ENCODE data around the gene SEPTIN5. TPM values are rescaled to one million over a fixed set of nuclear protein-coding genes. Genes with fewer than 3 reads are reported as not detected.
"Not testable (repeated sequence)": the region's sequence is repeated elsewhere in the genome, so short reads cannot be mapped to it uniquely, and the experiment has no call there.

Gene SEPTIN5
- total RNA-seq, 1 donor from 2014 or later: 103 TPM

DNA sequence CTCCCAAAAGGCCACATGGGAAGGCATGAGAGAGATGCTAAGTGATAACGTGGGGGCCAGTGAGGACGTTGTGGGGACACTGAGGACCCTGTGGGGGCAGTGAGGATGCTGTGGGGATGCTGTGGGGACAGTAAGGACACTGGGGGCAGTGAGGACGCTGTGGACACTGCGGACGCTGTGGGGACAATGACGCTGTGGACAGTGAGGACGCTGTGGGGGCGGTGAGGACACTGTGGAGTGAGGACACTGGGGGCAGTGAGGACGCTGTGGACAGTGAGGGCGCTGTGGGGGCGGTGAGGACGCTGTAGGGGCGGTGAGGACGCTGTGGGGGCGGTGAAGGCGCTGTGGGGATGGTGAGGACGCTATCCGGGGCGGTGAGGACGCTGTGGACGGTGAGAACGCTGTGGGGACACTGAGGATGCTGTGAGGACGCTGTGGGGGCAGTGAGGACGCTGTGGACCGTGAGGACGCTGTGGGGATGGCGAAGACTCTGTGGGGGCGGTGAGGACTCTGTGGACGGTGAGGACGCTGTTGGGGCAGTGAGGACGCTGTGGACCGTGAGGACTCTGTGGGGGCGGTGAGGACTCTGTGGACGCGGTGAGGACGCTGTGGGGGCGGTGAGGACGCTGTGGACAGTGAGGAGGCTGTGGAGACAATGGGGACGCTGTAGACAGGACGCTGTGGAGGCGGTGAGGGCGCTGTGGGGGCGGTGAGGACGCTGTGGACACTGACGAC is 10.8 kb downstream of the SEPTIN5 start:
- Mint-ChIP-seq H3K9me3 (ENCODE audit: unreplicated experiment) (no peaks in the 10 kb centered on the region), H3K36me3 (ENCODE audit: unreplicated experiment) (peaks cover 20% of the 10 kb centered on the region), H3K27ac (ENCODE audit: unreplicated experiment) (no peak overlapping the region), H3K4me1 (ENCODE audit: unreplicated experiment) (peaks cover 6% of the 10 kb centered on the region), H3K4me3 (ENCODE audit: unreplicated experiment) (no peak overlapping the region), H3K27me3 (ENCODE audit: unreplicated experiment) (no peaks in the 10 kb centered on the region)
- TF ChIP-seq, protein P1, sequence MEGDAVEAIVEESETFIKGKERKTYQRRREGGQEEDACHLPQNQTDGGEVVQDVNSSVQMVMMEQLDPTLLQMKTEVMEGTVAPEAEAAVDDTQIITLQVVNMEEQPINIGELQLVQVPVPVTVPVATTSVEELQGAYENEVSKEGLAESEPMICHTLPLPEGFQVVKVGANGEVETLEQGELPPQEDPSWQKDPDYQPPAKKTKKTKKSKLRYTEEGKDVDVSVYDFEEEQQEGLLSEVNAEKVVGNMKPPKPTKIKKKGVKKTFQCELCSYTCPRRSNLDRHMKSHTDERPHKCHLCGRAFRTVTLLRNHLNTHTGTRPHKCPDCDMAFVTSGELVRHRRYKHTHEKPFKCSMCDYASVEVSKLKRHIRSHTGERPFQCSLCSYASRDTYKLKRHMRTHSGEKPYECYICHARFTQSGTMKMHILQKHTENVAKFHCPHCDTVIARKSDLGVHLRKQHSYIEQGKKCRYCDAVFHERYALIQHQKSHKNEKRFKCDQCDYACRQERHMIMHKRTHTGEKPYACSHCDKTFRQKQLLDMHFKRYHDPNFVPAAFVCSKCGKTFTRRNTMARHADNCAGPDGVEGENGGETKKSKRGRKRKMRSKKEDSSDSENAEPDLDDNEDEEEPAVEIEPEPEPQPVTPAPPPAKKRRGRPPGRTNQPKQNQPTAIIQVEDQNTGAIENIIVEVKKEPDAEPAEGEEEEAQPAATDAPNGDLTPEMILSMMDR (IDR thresholded peaks at IDR 0.05): no peak
- no peak for DNase-seq (ENCODE audit: extremely low spot score, unreplicated experiment)

DNA sequence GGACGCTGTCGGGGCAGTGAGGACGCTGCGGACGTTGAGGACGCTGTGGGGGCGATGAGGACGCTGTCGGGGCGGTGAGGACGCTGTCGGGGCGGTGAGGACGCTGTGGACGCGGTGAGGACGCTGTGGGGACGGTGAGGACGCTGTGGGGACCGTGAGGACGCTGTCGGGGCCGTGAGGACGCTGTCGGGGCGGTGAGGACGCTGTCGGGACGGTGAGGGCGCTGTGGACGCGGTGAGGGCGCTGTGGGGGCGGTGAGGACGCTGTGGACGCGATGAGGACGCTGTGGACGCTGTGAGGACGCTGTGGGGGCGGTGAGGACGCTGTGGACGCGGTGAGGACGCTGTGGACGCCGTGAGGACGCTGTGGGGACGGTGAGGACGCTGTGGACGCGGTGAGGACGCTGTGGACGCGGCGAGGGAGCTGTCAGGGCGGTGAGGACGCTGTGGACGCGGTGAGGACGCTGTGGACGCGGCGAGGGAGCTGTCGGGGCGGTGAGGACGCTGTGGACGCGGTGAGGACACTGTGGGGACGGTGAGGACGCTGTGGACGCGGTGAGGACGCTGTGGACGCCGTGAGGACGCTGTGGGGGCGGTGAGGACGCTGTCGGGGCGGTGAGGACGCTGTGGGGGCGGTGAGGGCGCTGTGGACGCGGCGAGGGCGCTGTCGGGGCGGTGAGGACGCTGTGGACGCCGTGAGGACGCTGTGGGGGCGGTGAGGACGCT is 11.9 kb downstream of the SEPTIN5 start:
- not testable (repeated sequence) for H3K36me3 Mint-ChIP-seq (ENCODE audit: unreplicated experiment); DNase-seq (ENCODE audit: extremely low spot score, unreplicated experiment); H3K27ac Mint-ChIP-seq (ENCODE audit: unreplicated experiment); H3K4me3 Mint-ChIP-seq (ENCODE audit: unreplicated experiment); H3K9me3 Mint-ChIP-seq (ENCODE audit: unreplicated experiment); H3K4me1 Mint-ChIP-seq (ENCODE audit: unreplicated experiment); H3K27me3 Mint-ChIP-seq (ENCODE audit: unreplicated experiment)

DNA sequence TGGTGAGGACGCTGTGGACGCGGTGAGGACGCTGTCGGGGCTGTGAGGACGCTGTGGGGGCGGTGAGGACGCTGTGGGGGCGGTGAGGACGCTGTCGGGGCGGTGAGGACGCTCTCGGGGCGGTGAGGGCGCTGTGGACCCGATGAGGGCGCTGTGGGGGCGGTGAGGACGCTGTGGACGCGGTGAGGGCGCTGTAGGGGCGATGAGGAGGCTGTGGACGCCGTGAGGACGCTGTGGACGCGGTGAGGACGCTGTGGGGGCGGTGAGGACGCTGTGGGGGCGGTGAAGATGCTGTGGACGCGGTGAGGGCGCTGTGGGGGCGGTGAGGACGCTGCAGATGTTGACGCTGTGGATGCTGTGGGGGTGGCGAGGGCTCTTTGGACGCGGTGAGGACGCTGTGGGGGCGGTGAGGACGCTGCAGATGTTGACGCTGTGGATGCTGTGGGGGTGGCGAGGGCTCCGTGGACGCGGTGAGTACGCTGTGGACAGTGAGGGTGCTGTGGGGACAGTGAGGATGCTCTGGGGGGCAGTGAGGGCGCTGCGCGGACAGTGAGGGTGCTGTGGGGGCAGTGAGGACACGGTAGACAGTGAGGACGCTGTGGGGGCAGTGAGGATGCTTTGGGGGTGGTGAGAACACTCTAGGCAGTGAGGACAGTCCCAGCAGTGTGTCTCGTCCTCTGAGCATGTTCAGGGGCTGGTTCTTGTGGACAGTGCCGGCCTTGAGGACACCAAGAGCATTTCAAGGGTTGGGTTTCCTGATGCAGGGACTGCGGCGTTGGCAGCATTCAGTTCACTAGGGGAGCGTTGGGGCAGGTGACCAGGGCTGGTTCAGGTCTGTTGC is 13.2 kb downstream of the SEPTIN5 start:
- H3K27me3 Mint-ChIP-seq (ENCODE audit: unreplicated experiment): no peaks in the 10 kb centered on the region
- H3K4me1 Mint-ChIP-seq (ENCODE audit: unreplicated experiment): peaks cover 10% of the 10 kb centered on the region
- H3K9me3 Mint-ChIP-seq (ENCODE audit: unreplicated experiment): no peaks in the 10 kb centered on the region
- H3K4me3 Mint-ChIP-seq (ENCODE audit: unreplicated experiment): no peak overlapping the region
- DNase-seq (ENCODE audit: extremely low spot score, unreplicated experiment): no peak
- TF ChIP-seq, protein P1 (IDR thresholded peaks at IDR 0.05): no peak
- no peak overlapping the region for H3K27ac Mint-ChIP-seq (ENCODE audit: unreplicated experiment)
- peaks cover 4% of the 10 kb centered on the region for H3K36me3 Mint-ChIP-seq (ENCODE audit: unreplicated experiment)

DNA sequence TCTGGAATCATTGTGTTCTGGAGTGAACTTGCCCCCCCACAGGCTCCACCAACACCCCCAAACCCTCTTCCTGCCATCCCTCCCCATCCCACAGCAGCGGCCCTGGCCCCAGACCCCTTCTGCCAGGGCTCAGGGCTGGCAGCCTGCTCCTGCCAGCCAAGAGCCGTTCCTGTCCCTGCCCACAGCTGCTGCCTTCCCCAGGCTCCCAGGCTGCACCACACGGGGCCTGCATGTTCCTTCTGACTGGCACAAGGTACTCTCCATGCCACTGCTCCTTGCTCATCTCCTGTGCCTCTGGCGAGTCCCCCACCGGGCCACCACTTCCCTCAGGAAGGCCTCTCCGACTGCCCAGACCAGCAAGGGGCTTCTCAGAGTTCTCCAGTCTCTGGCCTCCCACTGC is 14.0 kb downstream of the SEPTIN5 start:
- H3K27me3 Mint-ChIP-seq (ENCODE audit: unreplicated experiment): no peaks in the 10 kb centered on the region
- peaks cover 3% of the 10 kb centered on the region for H3K36me3 Mint-ChIP-seq (ENCODE audit: unreplicated experiment)
- H3K9me3 Mint-ChIP-seq (ENCODE audit: unreplicated experiment): no peaks in the 10 kb centered on the region

DNA sequence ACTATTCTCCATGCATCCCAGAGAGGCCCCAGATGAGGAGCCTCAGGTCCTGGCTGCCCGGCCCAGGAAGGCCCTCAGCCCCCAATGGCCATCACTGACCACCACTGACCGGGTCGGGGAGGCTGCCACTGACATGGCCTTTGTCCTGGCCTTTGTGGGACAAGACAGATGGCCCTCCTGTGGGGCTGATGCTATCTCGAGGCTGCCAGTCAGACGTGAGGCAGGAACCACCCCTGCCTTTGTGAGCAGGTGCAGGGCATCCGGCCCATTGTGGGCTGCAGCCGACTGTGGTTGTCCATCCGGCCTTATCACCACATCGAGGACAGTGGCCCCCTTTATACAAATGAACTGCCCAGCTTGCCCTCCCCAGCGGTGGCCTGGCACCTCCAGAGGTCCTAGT is 14.5 kb downstream of the SEPTIN5 start:
- Mint-ChIP-seq H3K27me3 (ENCODE audit: unreplicated experiment) (no peaks in the 10 kb centered on the region), H3K27ac (ENCODE audit: unreplicated experiment) (no peak overlapping the region), H3K36me3 (ENCODE audit: unreplicated experiment) (peaks cover 3% of the 10 kb centered on the region), H3K9me3 (ENCODE audit: unreplicated experiment) (no peaks in the 10 kb centered on the region), H3K4me1 (ENCODE audit: unreplicated experiment) (peaks cover 8% of the 10 kb centered on the region), H3K4me3 (ENCODE audit: unreplicated experiment) (no peak overlapping the region)
- TF ChIP-seq, protein P1 (IDR thresholded peaks at IDR 0.05): no peak
- no peak for DNase-seq (ENCODE audit: extremely low spot score, unreplicated experiment)

More for the DNA sequence above, 14.0 kb downstream of the SEPTIN5 start:
- Mint-ChIP-seq H3K4me3 (ENCODE audit: unreplicated experiment) (no peak overlapping the region), H3K27ac (ENCODE audit: unreplicated experiment) (no peak overlapping the region), H3K4me1 (ENCODE audit: unreplicated experiment) (peaks cover 8% of the 10 kb centered on the region)
- TF ChIP-seq, protein P1 (IDR thresholded peaks at IDR 0.05): no peak
- DNase-seq (ENCODE audit: extremely low spot score, unreplicated experiment): no peak
